ENCODE data around the gene NBR1.
"Not testable (repeated sequence)": the region's sequence is repeated elsewhere in the genome, so short reads cannot be mapped to it uniquely, and the experiment has no call there.

DNA sequence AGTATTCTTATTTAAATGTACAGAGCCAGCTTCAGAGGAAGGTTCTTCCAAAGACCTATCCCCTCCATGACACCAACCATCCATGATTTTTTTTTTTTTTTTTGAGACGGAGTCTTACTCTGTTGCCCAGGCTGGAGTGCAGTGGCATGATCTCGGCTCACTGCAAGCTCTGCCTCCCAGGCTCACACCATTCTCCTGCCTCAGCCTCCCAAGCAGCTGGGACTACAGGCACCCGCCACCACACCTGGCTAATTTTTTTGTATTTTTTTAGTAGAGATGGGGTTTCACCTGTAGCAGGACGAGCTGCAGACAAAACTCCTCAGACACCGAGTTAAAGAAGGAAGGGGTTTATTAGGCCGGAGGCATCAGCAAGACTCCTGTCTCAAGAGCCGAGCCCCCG is 11.1 kb upstream of the NBR1 start:
- TF ChIP-seq, protein P1, sequence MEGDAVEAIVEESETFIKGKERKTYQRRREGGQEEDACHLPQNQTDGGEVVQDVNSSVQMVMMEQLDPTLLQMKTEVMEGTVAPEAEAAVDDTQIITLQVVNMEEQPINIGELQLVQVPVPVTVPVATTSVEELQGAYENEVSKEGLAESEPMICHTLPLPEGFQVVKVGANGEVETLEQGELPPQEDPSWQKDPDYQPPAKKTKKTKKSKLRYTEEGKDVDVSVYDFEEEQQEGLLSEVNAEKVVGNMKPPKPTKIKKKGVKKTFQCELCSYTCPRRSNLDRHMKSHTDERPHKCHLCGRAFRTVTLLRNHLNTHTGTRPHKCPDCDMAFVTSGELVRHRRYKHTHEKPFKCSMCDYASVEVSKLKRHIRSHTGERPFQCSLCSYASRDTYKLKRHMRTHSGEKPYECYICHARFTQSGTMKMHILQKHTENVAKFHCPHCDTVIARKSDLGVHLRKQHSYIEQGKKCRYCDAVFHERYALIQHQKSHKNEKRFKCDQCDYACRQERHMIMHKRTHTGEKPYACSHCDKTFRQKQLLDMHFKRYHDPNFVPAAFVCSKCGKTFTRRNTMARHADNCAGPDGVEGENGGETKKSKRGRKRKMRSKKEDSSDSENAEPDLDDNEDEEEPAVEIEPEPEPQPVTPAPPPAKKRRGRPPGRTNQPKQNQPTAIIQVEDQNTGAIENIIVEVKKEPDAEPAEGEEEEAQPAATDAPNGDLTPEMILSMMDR (IDR thresholded peaks at IDR 0.05; ENCODE audit: low read length): not testable (repeated sequence)
- not testable (repeated sequence) for TF ChIP-seq EZH2 (IDR thresholded peaks at IDR 0.05; ENCODE audit: borderline replicate concordance, low read length)

Data from OCI-LY1 (cell line).